ENCODE measurements around the gene SALL4.
"Not testable (repeated sequence)": the region's sequence is repeated elsewhere in the genome, so short reads cannot be mapped to it uniquely, and the experiment has no call there.

The SALL4 gene

GRCh38 chr20:51802170-51802751 lies at the start of gene SALL4:
Gene SALL4, minus strand, starts transcription at chr20:51802521. Its CDS starts 113 bp downstream, at chr20:51802408.
- DNase-seq (ENCODE audit: low read depth) = no peak

GRCh38 chr20:51848346-51848745 lies 46.0 kb upstream of the SALL4 start:
- DNase-seq (ENCODE audit: low read depth) = no peak

GRCh38 chr20:51840865-51841264 lies 38.5 kb upstream of the SALL4 start:
- DNase-seq (ENCODE audit: low read depth) = no peak

GRCh38 chr20:51837876-51838420 lies 35.6 kb upstream of the SALL4 start:
- DNase-seq (ENCODE audit: low read depth) = no peak

- DNase-seq (ENCODE audit: low read depth) = no peak
Observed at GRCh38 chr20:51837436-51837835, 35.1 kb upstream of the SALL4 start.

GRCh38 chr20:51833326-51833725 lies 31.0 kb upstream of the SALL4 start:
- no peak for DNase-seq (ENCODE audit: low read depth)

- no peak for DNase-seq (ENCODE audit: low read depth)
Observed at GRCh38 chr20:51832276-51832675, 30.0 kb upstream of the SALL4 start.

GRCh38 chr20:51831866-51832265 lies 29.5 kb upstream of the SALL4 start:
- DNase-seq (ENCODE audit: low read depth) = no peak

- DNase-seq (ENCODE audit: low read depth) = no peak
Observed at GRCh38 chr20:51830538-51830937, 28.2 kb upstream of the SALL4 start.

- no peak for DNase-seq (ENCODE audit: low read depth)
Observed at GRCh38 chr20:51828762-51829161, 26.4 kb upstream of the SALL4 start.

- DNase-seq (ENCODE audit: low read depth) = no peak
Observed at GRCh38 chr20:51826372-51826771, 24.1 kb upstream of the SALL4 start.

- DNase-seq (ENCODE audit: low read depth) = no peak
Observed at GRCh38 chr20:51818479-51819008, 16.2 kb upstream of the SALL4 start.

GRCh38 chr20:51816856-51817255 lies 14.5 kb upstream of the SALL4 start:
- DNase-seq (ENCODE audit: low read depth) = not testable (repeated sequence)

GRCh38 chr20:51815383-51816076 lies 13.2 kb upstream of the SALL4 start:
- no peak for DNase-seq (ENCODE audit: low read depth)

GRCh38 chr20:51812861-51813260 lies 10.5 kb upstream of the SALL4 start:
- DNase-seq (ENCODE audit: low read depth) = no peak

- no peak for DNase-seq (ENCODE audit: low read depth)
Observed at GRCh38 chr20:51811514-51812128, 9.3 kb upstream of the SALL4 start.

GRCh38 chr20:51811042-51811355 lies 8.7 kb upstream of the SALL4 start:
- no peak for DNase-seq (ENCODE audit: low read depth)

GRCh38 chr20:51810155-51811041 lies 8.1 kb upstream of the SALL4 start:
- no peak for DNase-seq (ENCODE audit: low read depth)

- no peak for DNase-seq (ENCODE audit: low read depth)
Observed at GRCh38 chr20:51807720-51808250, 5.5 kb upstream of the SALL4 start.

- no peak for DNase-seq (ENCODE audit: low read depth)
Observed at GRCh38 chr20:51804754-51805153, 2.4 kb upstream of the SALL4 start.

GRCh38 chr20:51803148-51803854 lies 980 bp upstream of the SALL4 start:
- DNase-seq (ENCODE audit: low read depth) = no peak
